NCI-H510A treated with DMSO at 0.1 percent for 48 hours (cell line): ENCODE measurements around the gene LGALS4.
"Not testable (repeated sequence)": the region's sequence is repeated elsewhere in the genome, so short reads cannot be mapped to it uniquely, and the experiment has no call there.

ENCODE experiments used
- DNase-seq: peaks from one replicate; lab custom pipeline; 2025; lab: John Stamatoyannopoulos, UW

LGALS4 gene

GRCh38 chr19:38821230-38821825 lies 8.6 kb upstream of the LGALS4 start:
- DNase-seq, result not testable (repeated sequence)

DNA sequence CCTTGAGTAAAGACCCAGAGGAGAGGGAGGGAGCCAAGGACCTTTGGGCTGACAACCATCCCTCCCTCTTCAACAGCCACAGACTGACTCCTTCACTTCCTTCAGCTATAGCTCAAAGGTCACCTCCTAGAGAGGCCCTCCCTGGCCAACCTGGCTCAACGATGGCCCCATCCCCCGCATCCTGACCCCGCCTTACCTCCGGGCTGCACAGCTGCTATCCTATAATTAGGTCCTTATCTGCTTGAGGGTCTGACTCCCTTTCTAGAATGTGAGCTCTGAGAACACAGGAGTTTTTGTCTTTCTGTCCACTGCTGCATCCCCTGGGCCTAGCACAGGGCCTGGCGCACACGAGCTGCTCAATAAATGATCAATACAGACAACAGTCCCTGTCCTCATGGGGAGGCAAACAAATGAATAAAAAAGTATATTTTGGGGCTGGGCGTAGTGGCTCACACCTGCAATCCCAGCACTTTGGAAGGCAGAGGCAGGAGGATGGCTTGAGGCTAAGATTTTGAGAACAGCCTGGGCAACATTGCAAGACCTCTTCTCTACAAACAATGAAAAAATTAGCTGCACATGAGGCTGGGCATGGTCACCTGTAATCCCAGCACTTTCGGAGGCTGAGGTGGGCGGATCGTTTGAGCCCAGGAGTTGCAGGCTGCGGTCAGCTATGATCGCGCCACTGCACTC lies 6.6 kb upstream of the LGALS4 start:
- DNase-seq, result no peak

DNA sequence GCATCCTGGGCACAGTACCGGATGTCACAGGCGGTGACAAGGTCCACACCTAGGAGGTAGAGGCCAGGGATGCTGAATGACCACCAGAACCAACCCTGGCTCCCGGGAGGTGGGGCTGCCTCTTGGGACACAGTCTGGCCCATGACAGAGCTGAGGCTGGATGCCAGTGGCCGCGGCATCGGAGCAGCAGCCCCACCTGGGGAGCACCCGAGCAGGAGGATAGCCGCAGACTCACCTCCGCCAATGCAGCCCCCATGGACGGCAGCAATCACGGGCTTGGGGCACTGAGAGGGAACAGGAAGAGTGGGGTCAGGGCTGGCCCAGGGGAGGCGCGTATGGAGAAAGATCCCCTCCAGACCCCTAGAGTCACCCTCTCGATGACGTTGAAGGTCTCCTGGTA lies 4.3 kb upstream of the LGALS4 start:
- DNase-seq, result no peak

DNA sequence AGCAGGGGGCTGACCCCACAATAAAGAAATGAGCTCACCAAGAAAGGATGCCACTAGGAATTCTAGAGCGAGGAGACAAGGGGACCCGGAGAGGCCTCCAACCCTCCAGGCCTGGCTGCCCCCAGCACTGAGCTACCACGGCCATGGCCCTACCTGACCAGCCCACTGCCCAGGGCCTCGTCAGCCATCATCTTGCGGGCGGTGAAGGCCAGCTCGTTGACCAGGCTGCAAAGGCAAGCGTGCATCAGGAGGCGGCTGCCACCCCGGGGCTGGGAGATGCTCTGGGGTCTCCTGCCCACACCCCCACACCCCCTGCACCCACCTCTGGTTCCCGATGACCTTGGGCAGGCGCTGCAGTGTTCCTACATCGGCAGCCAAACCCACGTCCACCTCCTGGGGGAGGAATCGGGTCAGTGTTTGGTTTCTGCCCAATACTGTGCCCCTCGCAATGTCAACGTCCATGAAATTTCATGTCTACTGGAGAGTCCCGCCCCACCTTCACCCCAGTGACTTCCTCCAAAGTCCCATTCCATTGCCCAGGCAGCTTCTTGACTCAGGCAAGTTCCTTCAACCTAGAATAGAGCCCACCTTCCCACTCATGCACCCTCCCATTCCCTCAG lies 3.5 kb upstream of the LGALS4 start:
- DNase-seq, result no peak

DNA sequence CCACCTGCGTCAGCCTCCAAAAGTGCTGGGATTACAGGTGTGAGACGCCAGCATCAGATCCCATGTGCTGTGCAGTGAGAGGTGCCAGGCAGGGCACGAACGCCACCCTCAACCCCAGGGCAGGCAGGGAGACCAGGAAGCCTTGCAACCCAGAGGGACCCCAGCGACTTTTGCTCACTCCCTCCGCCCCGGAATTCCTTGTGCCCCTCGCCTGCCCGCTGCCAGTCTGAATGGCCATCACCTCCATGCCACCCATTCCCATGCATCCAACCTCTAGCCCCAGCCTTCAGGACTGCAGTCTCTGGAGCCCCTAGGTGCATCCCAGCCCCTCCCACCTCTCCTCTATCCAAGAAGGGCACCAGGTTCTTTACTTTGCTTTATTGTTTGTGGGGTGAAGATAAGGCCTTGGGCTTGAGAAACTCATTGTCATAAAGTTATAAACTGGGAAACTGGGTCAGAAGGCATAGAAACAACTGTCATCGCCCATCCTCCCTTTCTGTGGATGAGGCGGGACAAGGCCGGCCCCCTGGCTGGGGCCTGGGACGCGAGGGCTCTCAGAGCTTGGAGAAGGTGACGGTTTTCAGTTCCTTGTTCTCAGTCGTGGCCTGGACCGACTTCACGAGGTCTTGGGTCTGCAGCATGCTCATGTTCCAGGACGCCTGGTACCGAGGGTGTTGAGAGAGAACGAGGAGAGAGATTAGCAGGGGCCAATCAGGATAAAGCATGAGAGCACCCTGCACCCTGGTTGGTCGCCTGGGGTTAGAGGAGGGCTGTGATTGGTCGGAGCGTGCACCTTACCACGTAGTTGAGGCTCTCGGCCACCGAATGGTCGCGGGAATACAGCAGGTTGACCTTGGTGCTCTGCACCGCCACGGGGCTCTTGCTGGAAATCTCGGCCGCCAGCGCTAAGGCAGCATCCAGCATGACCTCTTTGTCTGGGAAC lies 2.6 kb upstream of the LGALS4 start:
- no peak for DNase-seq

DNA sequence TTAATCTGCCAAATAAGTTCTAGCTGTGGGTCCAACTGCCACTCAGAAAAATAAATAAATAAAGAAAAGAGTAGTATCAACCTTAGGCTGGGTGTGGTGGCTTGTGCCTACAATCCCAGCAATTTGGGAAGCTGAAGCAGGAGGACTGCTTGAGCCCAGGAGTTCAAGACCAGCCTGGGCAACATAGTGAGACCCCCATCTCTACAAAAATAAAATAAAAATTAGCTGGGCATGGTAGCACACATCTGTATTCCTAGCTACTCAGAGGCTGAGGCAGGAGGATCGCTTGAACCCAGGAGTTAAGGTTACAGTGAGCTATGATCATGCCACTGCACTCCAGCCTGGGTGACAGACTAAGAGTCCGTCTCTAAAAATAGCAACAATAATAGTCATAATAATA lies 1.2 kb upstream of the LGALS4 start:
- not testable (repeated sequence) for DNase-seq

DNA sequence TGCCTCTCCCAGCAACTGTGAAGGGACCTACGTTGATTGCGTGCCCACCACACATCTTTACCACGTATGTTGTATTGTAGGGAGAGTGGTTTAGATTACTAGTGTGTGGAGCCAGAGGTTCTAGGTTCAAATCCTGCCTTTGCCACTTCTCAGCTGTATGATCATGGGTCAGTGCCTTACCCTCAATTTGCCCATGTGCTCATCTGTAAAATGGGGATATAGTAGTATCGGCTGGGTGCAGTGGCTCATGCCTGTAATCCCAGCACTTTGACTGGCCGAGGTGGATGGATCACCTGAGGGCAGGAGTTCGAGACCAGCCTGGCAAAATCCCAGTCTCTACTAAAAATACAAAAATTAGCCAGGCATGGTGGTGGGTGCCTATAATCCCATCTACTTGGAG lies 578 bp upstream of the LGALS4 start:
- no peak for DNase-seq

DNA sequence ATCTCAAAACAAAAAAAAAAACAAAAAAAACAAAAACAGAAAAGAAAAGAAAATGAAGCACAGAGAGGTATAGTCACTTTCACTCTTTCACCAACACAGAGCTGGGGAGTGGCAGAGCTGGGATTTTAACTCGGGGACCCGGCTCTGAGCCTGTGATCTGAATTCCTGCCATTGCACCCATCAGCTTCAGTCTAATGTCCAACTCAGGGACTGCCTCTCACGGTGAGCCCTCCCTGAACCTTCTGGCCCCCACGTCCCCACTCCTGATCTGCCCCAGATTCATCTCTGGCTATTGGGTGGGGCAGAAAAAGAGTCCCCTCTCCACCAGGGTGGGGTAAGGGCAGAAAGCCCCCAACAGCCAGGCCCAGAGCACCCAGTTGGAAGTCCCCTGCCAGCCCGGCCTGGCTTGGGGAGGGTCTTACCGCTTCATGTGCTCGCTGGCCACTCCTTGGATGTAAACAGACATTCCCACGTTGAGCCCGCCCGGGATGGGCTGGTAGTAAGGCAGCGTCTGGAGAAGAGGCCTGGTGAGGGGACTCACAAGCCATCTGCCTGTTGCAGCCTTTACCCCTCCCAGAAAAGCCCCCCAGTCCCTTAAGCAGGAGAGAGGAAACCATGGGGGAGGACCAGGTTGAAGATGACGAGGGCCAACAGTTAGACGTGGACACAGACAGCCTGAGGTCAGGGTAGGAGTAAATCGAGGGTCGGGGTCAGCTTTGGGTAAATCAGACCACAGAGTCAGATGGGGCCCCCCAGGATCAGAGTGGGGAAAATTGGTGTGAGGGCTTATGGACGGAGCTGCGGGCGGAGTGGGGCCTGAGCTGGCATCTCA lies 520 bp downstream of the LGALS4 start:
- no peak for DNase-seq

GRCh38 chr19:38809592-38810252 lies 3.0 kb downstream of the LGALS4 start:
- DNase-seq, result no peak

DNA sequence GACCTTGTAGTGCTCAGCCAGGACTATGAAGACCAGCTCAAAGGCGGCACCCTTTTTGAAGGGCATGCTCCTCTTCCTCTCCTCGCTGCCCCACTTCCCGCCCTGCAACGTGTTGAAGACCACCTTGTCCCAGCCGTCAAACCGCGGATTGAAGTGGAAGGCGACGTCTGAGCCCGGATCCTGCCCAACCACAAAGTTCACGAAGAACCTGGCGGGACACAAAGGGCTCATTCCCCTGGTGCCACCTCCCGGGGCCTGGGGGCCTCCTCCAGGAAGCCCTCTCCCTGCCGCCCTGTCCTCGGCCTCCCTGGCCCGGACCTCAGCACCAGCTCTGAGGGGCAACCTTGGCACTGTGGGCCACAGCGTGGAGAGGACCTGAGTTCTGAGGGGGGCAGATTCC lies 4.0 kb downstream of the LGALS4 start:
- DNase-seq, result no peak

DNA sequence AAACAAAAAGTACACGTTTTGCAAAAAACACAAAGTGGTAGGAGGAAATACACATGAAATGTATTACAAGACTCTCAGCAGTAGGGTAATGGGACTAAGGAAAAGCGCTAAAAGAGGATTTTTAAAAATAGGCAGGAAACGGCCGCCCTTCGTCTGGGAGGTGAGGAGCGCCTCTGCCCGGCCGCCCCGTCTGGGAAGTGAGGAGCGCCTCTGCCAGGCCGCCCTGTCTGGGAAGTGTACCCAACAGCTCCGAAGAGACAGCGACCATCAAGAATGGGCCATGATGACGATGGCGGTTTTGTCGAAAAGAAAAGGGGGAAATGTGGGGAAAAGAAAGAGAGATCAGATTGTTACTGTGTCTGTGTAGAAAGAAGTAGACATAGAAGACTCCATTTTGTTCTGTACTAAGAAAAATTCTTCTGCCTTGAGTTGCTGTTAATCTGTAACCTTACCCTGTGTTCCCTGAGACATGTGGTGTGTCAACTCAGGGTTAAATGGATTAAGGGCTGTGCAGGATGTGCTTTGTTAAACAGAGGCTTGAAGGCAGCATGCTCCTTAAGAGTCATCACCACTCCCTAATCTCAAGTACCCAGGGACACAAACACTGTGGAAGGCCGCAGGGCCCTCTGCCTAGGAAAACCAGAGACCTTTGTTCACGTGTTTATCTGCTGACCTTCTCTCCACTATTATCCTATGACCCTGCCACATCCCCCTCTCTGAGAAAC lies 5.2 kb downstream of the LGALS4 start:
- not testable (repeated sequence) for DNase-seq

GRCh38 chr19:38806371-38806770 lies 6.4 kb downstream of the LGALS4 start:
- DNase-seq, result no peak

- no peak for DNase-seq
Observed at GRCh38 chr19:38805180-38805579, 7.6 kb downstream of the LGALS4 start.

DNA sequence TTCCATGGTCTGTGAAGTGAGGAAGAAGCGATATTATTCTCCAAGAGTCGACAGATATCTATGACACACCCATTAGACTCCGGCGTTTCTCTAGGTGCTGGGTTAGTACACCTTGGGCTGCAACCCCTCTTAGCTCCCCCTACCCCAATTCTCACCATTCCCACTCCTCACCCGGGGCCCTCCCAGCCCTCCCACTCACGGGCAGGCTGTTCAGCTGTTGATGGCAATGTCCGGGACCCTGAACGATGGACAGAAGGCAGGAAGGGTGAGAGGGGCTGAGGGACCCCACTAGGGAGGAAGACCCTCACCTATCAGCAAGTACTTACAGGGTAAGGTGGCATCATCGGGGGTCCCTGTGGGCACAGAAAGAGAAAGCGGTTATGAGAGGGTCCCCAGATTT lies 9.2 kb downstream of the LGALS4 start:
- no peak for DNase-seq

DNA sequence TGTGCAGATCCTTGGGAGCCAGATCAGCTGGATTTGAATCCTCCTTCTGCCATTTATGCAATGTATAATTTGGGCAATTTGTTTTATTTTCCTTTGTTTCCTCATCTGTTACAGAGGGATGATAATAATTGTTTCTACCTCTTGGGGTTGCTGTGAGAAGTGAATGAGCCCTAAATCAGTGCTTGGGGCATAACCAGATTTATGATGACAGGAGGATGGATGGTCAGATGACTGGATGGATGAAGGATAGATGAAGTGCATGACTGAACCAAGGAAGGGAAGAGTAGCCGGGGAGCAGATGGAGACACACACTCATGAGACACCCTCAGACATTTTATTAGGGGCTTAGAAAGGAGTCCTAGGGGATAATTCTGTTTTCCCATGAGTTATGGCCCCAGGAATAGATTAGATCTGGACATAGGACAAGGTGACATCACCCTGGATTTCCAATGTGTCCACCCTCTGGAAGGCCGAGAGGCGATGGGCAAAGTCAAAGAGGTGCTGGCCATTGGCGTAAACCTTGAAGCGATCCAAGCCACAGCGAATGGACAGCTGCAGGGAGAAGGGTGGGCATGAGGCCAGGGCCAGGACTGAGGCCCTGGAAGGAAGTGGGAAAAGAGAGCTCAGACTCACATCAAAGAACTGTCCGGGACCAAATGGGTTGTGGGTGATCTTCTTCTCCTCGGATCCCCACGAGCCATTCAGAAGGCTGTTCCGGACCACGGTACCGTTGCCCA lies 11.2 kb downstream of the LGALS4 start:
- no peak for DNase-seq

DNA sequence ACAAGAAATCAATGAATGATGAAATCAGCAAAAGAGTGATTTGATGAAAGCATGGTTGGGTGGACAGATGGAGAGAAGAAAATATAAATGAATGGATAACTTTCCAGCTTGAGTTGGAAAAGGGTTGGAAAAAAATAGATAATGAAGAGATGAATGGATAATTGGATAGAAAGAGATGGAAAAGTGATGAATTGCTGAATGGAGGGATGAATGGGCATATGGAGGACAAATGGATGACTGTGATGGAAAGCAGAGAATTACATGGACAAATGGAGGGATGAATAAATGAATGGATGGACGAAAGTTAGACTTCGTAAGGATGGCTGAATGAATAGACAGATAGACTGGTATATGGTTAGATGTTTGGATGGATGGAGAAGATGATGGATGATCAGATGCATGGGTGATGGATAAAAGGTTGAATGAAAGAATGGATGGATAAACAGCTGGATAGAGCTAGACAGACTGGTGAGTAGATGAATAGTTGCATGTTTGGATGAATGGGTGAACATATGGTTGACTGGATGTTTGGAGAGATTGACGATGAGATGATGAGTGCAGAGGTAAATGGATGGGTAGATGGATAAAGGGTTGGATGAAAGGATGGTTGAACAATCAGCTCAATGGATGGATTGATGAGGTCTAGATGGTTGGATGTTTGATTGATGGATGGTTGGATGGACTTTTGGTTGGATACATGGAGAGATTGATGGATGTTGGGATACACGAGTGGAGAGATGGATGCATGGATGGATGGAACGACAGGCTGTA lies 12.0 kb downstream of the LGALS4 start:
- DNase-seq, result no peak

GRCh38 chr19:38799104-38799503 lies 13.6 kb downstream of the LGALS4 start:
- DNase-seq, result no peak

DNA sequence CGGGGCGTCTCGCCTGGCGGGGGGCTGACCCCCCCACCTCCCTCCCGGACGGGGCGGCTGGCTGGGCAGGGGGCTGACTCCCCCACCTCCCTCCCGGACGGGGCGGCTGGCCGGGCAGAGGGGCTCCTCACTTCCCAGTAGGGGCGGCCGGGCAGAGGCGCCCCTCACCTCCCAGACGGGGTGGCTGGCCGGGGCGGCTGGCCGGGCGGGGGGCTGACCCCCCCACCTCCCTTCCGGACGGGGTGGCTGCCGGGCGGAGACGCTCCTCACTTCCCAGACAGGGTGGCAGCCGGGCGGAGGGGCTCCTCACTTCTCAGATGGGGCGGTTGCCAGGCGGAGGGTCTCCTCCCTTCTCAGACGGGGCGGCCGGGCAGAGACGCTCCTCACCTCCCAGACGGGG lies 15.0 kb downstream of the LGALS4 start:
- DNase-seq, result not testable (repeated sequence)

DNA sequence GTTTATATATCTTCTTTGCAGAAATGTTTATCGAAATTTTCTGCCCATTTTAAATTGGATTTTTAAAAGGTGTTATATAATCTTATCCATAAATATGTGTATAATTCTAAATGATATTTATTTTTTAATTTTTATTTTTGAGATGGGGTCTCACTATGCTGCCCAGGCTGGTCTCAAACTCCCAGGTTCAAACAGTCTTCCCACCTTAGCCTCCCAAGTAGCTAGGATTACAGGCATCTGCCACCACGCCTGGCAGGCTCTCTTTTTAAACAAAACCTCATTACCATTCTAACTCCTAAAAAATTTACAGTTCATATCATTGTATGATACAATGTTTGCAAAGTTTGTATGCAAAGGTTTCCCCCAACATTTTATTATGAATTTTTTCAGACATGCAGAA lies 16.6 kb downstream of the LGALS4 start:
- no peak for DNase-seq
